ENCODE data around the gene ABLIM2.
"Not testable (repeated sequence)": the region's sequence is repeated elsewhere in the genome, so short reads cannot be mapped to it uniquely, and the experiment has no call there.

ABLIM2 gene

GRCh38 chr4:7924163-7924562, 234.4 kb downstream of the ABLIM2 start:
- no peak for DNase-seq (ENCODE audit: low read depth in 1 of 2, low spot score in 1 of 2)
- no peak overlapping the region for H3K27ac ChIP-seq (replicated peaks)
- peaks cover 3% of the 10 kb centered on the region for H3K27me3 ChIP-seq (ENCODE audit: insufficient read depth, poor library complexity, severe bottlenecking)
- TF ChIP-seq POLR2AphosphoS5 (IDR thresholded peaks at IDR 0.05; ENCODE audit: low read depth) (no peak), SPI1 (IDR thresholded peaks at IDR 0.05; ENCODE audit: borderline replicate concordance, low read depth) (no peak), GABPA (IDR thresholded peaks at IDR 0.05; ENCODE audit: low read depth) (no peak)
- TF ChIP-seq, protein P1, sequence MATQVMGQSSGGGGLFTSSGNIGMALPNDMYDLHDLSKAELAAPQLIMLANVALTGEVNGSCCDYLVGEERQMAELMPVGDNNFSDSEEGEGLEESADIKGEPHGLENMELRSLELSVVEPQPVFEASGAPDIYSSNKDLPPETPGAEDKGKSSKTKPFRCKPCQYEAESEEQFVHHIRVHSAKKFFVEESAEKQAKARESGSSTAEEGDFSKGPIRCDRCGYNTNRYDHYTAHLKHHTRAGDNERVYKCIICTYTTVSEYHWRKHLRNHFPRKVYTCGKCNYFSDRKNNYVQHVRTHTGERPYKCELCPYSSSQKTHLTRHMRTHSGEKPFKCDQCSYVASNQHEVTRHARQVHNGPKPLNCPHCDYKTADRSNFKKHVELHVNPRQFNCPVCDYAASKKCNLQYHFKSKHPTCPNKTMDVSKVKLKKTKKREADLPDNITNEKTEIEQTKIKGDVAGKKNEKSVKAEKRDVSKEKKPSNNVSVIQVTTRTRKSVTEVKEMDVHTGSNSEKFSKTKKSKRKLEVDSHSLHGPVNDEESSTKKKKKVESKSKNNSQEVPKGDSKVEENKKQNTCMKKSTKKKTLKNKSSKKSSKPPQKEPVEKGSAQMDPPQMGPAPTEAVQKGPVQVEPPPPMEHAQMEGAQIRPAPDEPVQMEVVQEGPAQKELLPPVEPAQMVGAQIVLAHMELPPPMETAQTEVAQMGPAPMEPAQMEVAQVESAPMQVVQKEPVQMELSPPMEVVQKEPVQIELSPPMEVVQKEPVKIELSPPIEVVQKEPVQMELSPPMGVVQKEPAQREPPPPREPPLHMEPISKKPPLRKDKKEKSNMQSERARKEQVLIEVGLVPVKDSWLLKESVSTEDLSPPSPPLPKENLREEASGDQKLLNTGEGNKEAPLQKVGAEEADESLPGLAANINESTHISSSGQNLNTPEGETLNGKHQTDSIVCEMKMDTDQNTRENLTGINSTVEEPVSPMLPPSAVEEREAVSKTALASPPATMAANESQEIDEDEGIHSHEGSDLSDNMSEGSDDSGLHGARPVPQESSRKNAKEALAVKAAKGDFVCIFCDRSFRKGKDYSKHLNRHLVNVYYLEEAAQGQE (IDR thresholded peaks at IDR 0.05; ENCODE audit: insufficient replicate concordance, low read depth) = no peak
- TF ChIP-seq, protein P2, sequence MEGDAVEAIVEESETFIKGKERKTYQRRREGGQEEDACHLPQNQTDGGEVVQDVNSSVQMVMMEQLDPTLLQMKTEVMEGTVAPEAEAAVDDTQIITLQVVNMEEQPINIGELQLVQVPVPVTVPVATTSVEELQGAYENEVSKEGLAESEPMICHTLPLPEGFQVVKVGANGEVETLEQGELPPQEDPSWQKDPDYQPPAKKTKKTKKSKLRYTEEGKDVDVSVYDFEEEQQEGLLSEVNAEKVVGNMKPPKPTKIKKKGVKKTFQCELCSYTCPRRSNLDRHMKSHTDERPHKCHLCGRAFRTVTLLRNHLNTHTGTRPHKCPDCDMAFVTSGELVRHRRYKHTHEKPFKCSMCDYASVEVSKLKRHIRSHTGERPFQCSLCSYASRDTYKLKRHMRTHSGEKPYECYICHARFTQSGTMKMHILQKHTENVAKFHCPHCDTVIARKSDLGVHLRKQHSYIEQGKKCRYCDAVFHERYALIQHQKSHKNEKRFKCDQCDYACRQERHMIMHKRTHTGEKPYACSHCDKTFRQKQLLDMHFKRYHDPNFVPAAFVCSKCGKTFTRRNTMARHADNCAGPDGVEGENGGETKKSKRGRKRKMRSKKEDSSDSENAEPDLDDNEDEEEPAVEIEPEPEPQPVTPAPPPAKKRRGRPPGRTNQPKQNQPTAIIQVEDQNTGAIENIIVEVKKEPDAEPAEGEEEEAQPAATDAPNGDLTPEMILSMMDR (IDR thresholded peaks at IDR 0.05; ENCODE audit: insufficient read depth, low read length) = no peak
- H3K4me3 ChIP-seq (replicated peaks; ENCODE audit: insufficient read depth, low read length) = no peak overlapping the region

DNA sequence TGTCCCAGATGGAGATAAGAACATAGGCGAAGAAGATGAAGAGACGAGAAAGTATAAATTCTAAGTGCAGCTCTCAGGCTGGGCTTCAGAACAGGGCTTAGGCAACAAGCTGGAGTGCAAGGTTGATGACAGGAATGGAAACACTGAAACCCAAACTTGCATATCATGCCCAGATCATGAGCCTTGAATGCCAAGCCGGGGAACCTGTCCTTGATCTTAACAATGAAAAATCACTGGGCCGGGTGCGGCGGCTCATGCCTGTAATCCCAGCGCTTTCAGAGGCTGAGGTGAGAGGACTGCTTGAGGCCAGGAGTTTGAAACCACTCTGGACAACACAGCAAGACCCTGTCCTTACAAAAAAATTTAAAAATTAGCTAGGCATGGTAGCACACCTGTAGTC, 236.1 kb downstream of the ABLIM2 start:
- Histone ChIP-seq H3K27me3 (ENCODE audit: insufficient read depth, poor library complexity, severe bottlenecking) (no peaks in the 10 kb centered on the region), H3K27ac (replicated peaks) (no peak overlapping the region), H3K4me3 (replicated peaks; ENCODE audit: insufficient read depth, low read length) (no peak overlapping the region)
- no peak for TF ChIP-seq POLR2AphosphoS5 (IDR thresholded peaks at IDR 0.05; ENCODE audit: low read depth)
- TF ChIP-seq, protein P1 (IDR thresholded peaks at IDR 0.05; ENCODE audit: insufficient replicate concordance, low read depth) = no peak
- TF ChIP-seq, protein P2 (IDR thresholded peaks at IDR 0.05; ENCODE audit: insufficient read depth, low read length) = no peak
- no peak for TF ChIP-seq SPI1 (IDR thresholded peaks at IDR 0.05; ENCODE audit: borderline replicate concordance, low read depth)
- TF ChIP-seq GABPA (IDR thresholded peaks at IDR 0.05; ENCODE audit: low read depth) = no peak
- DNase-seq (ENCODE audit: low read depth in 1 of 2, low spot score in 1 of 2) = no peak

GRCh38 chr4:7918981-7919380, 239.6 kb downstream of the ABLIM2 start:
- no peak for DNase-seq (ENCODE audit: low read depth in 1 of 2, low spot score in 1 of 2)
- Histone ChIP-seq H3K27me3 (ENCODE audit: insufficient read depth, poor library complexity, severe bottlenecking) (no peaks in the 10 kb centered on the region), H3K27ac (replicated peaks) (no peak overlapping the region), H3K4me3 (replicated peaks; ENCODE audit: insufficient read depth, low read length) (no peak overlapping the region)
- TF ChIP-seq SPI1 (IDR thresholded peaks at IDR 0.05; ENCODE audit: borderline replicate concordance, low read depth) (no peak), POLR2AphosphoS5 (IDR thresholded peaks at IDR 0.05; ENCODE audit: low read depth) (no peak), GABPA (IDR thresholded peaks at IDR 0.05; ENCODE audit: low read depth) (no peak)
- TF ChIP-seq, protein P1 (IDR thresholded peaks at IDR 0.05; ENCODE audit: insufficient replicate concordance, low read depth) = no peak
- TF ChIP-seq, protein P2 (IDR thresholded peaks at IDR 0.05; ENCODE audit: insufficient read depth, low read length) = no peak

- not testable (repeated sequence) for H3K27ac ChIP-seq (replicated peaks)
Measured at GRCh38 chr4:7918187-7918586, 240.4 kb downstream of the ABLIM2 start.

More at GRCh38 chr4:7918187-7918586, 240.4 kb downstream of the ABLIM2 start:
- H3K4me3 ChIP-seq (replicated peaks; ENCODE audit: insufficient read depth, low read length); DNase-seq (ENCODE audit: low read depth in 1 of 2, low spot score in 1 of 2); H3K27me3 ChIP-seq (ENCODE audit: insufficient read depth, poor library complexity, severe bottlenecking): not testable (repeated sequence)
